NAMALWA (cell line): ENCODE data around the gene AIG1.
"Not testable (repeated sequence)": the region's sequence is repeated elsewhere in the genome, so short reads cannot be mapped to it uniquely, and the experiment has no call there.

Experiments used
- DNase-seq: peaks from one replicate; pipeline ENCODE4 v3.0.0-alpha.2; 2015; ENCODE audit warnings: low spot score

The AIG1 gene

GRCh38 chr6:143058987-143059386 lies 1.7 kb upstream of the AIG1 start:
- DNase-seq = peak; percentile 31

- DNase-seq = peak; percentile 38
Measured at GRCh38 chr6:143059663-143060353, 881 bp upstream of the AIG1 start.

- DNase-seq = peak; percentile 79
Measured at GRCh38 chr6:143060354-143060805, 309 bp upstream of the AIG1 start.

GRCh38 chr6:143061597-143062385 lies 1.1 kb downstream of the AIG1 start:
- DNase-seq = no peak

GRCh38 chr6:143062551-143062950 lies 1.9 kb downstream of the AIG1 start:
- no peak for DNase-seq

- DNase-seq = no peak
Measured at GRCh38 chr6:143063631-143064030, 2.9 kb downstream of the AIG1 start.

DNA sequence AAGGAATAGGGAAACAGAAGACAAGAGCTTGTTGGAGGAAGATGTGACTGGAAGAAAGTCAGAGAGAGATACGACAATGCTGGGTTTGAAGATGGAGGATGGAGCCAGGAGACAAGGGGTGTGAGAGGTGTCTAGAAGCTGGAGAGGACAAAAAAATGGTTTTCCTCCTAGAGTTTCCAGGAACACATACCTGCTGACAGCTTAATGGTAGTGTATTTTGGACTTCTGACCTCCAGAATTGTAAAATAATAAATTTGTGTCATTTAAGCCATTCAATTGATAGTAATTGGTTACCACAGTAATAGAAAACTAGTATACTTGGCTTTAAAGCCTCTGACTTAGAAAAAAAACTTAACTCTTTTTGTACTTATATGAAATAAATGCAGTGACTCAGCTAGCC lies 3.6 kb downstream of the AIG1 start:
- no peak for DNase-seq

GRCh38 chr6:143064951-143065683 lies 4.4 kb downstream of the AIG1 start:
- no peak for DNase-seq

DNA sequence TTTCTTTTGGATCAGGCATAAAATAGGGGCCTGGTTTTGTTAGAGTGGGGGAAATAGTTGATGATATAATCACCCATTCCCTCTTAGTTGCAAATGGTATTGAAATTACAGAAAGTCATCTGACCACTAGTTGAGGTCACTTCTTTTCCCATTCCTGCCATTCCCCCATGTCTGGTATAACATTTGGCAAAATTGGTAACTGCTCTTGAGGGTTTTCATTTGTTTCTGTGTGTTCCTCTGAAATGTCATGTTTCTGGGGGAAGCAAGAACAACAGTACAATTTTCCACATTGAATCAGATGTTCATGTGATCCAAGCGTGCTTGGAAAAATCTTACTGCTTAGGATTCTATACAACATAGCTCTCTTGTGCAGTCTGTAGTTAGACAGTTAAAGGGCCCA lies 7.3 kb downstream of the AIG1 start:
- DNase-seq = no peak

DNA sequence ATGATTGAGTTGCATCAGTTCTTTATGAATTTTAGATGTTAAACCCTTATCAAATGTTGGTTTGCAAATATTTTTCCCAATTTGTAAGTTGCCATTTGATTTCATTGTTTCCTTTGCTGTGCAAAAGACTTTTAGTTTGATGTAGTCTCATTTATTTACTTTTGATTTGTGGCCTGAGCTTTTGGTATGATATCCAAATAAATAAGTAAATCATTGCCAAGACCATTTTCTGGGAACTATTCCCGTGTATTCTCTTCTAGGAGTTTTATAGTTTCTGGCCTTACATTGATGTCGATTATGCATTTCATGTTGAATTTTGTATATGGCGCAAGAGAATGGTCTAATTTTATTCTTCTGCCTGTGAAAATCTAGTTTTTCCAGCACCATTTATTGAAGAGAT lies 13.4 kb downstream of the AIG1 start:
- no peak for DNase-seq

GRCh38 chr6:143074670-143075318 lies 14.1 kb downstream of the AIG1 start:
- DNase-seq = no peak

DNA sequence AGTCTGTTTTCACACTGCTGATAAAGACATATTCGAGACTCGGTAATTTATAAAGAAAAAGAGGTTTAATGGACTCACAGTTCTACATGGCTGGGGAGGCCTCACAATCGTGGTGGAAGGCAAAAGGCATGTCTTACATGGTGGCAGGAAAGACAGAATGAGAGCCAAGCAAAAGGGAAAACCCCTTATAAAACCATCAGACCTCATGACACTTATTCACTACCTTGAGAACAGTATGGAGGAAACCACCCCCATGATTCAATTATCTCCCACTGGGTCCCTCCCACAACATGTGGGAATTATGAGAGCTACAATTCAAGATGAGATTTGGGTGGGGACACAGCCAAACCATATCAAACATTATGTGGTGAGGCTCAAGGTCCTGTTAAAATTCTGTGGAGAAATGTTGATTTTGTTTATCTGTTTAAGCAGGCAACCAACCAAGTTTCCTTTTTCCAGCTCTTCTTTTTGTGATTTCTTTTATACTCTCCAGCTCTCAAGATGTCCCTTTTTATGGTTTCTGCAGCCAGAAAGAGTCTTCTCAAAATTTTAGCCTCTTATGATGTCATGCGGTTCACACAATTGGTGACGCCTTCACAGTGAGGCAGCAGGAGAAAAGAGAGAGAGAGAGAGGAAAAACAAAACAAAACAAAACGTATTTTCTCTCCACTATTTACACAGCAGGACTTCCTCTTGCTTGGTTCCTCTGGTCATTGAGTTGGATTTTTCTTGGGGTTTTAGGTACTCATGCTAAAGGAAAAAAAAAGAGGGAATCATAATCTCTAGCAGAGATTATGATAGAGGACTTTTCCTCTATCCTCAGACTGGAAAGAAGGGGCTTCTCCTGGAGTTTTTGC lies 18.0 kb downstream of the AIG1 start:
- no peak for DNase-seq

GRCh38 chr6:143079325-143079640 lies 18.6 kb downstream of the AIG1 start:
- DNase-seq = no peak

GRCh38 chr6:143082274-143082673 lies 21.6 kb downstream of the AIG1 start:
- not testable (repeated sequence) for DNase-seq

DNA sequence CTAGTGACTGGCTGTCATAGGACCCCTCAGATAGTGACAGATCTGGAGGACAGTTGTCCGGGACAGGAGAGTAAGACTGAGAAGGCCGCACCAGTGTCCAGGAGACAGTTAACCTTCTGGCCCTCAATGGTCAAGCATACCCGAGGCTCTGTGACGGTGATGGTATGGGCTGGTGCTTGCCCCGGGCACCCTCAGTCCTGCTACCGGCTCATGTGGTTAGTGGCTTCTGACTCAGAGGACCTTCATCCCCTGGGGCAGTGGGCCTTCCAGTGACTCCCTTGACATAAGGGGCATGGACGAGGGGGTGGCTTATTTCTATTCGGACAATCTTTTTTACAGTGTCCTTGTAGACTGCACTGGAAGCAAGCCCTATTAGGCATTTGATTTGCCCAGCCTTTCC lies 23.3 kb downstream of the AIG1 start:
- not testable (repeated sequence) for DNase-seq

- DNase-seq = not testable (repeated sequence)
Measured at GRCh38 chr6:143087335-143087734, 26.6 kb downstream of the AIG1 start.

DNA sequence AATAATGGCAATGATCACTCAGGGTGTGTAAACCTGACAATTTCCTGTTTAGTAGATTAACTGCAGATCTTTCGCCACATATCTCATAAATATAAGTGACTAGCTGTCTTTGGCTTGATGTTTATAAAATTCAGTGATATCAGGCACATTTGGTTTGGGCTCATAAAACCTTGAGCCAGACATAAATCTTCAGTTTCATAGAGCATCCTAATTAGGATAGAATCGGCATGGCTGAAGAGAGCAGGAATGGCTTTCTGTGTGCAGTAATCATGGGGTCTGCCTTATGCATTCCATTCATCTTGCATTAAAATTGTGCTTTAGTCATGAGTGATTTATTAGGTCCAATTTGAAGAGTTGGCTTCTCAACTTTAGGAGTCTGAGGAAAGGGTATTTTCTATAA lies 27.2 kb downstream of the AIG1 start:
- DNase-seq = no peak

GRCh38 chr6:143090314-143091044 lies 29.8 kb downstream of the AIG1 start:
- DNase-seq = no peak

- DNase-seq = no peak
Measured at GRCh38 chr6:143092768-143093167, 32.1 kb downstream of the AIG1 start.

GRCh38 chr6:143093290-143093689 lies 32.6 kb downstream of the AIG1 start:
- DNase-seq = no peak

DNA sequence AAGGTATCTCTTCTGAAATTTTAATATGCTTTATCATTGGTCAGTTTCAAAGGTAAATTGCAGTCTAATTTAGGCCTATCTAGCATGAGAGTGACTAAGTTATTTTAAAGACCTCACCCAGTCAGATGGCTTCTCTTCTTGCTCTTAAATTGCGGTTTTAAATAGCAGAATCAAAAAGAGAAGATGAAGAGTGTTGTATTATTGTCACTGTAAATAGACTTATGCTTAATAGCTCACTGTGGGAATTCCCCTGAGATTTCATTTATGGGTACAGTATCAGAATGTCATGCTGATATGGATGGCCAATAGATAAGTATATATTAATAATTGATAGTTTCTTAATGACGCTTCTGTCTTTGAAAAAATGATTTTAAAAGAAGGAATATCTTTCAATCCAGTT lies 35.7 kb downstream of the AIG1 start:
- DNase-seq = no peak
